ENCODE data around the gene SLC35F1. TPM values are rescaled to one million over a fixed set of nuclear protein-coding genes. Genes with fewer than 3 reads are reported as not detected.

SLC35F1 gene
- total and polyA plus RNA-seq, 2 donors (not counting 1 experiment from before 2014, with no cell fraction given): 0.09 to 0.17 TPM

GRCh38 chr6:118080547-118080946 is 173.5 kb downstream of the SLC35F1 start:
- no peak for DNase-seq (ENCODE audit: low read depth in 2 of 2)
- H3K4me3 ChIP-seq (replicated peaks in 1 of 4; ENCODE audit: control extremely low read depth in 1 of 4, insufficient read depth in 1 of 4, low read depth in 3 of 4, low read length in 4 of 4): no peak overlapping the region
- no peak overlapping the region for H2AFZ ChIP-seq (ENCODE audit: low read length)
- H3K79me2 ChIP-seq (ENCODE audit: control insufficient read depth, insufficient read depth, low read length): no peaks in the 10 kb centered on the region
- no peaks in the 10 kb centered on the region for H3K36me3 ChIP-seq (ENCODE audit: control insufficient read depth, insufficient read depth, low read length)
- H3K4me2 ChIP-seq (ENCODE audit: extremely low read depth, insufficient read depth, low read length): no peak overlapping the region
- no peaks in the 10 kb centered on the region for H4K20me1 ChIP-seq (ENCODE audit: control insufficient read depth, extremely low read depth, insufficient read depth, low read length)
- no peaks in the 10 kb centered on the region for H3K4me1 ChIP-seq (ENCODE audit: control insufficient read depth, extremely low read depth, insufficient read depth, low read length)
- H3K27me3 ChIP-seq (ENCODE audit: control insufficient read depth, insufficient read depth, low read length): no peaks in the 10 kb centered on the region
- no peak overlapping the region for H3K27ac ChIP-seq (ENCODE audit: insufficient read depth, low read length)
- no peaks in the 10 kb centered on the region for H3K9me3 ChIP-seq (ENCODE audit: control insufficient read depth, insufficient read depth, low read depth, low read length)
- no peak overlapping the region for H3K9ac ChIP-seq (ENCODE audit: insufficient read depth, low read length)
- TF ChIP-seq EZH2 (IDR thresholded peaks at IDR 0.05; ENCODE audit: low read length, missing control alignments): no peak
- TF ChIP-seq, protein P1, sequence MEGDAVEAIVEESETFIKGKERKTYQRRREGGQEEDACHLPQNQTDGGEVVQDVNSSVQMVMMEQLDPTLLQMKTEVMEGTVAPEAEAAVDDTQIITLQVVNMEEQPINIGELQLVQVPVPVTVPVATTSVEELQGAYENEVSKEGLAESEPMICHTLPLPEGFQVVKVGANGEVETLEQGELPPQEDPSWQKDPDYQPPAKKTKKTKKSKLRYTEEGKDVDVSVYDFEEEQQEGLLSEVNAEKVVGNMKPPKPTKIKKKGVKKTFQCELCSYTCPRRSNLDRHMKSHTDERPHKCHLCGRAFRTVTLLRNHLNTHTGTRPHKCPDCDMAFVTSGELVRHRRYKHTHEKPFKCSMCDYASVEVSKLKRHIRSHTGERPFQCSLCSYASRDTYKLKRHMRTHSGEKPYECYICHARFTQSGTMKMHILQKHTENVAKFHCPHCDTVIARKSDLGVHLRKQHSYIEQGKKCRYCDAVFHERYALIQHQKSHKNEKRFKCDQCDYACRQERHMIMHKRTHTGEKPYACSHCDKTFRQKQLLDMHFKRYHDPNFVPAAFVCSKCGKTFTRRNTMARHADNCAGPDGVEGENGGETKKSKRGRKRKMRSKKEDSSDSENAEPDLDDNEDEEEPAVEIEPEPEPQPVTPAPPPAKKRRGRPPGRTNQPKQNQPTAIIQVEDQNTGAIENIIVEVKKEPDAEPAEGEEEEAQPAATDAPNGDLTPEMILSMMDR (conservative IDR thresholded peaks at IDR 0.05 in 1 of 2, IDR thresholded peaks at IDR 0.05 in 1 of 2; ENCODE audit: low read depth in 1 of 2, low read length in 2 of 2): no peak

DNA sequence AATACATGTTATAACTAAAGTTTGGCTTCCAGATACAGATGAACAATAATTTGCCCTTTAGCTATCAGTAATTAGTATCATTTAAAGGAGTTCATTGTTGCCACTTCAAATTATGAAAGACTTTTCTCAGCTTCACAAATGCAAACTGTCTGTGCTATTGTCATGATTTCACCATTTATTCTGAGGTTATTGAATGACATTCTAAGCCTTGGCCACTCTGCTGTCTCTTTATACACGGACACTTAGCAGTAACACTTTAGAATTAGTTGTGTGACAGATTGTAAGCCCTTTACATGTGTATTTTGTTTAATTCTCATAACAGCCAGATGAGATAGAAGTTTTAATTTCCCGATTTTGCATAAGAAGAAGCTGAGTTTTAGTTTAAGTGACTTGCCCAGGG is 176.6 kb downstream of the SLC35F1 start:
- H3K9me3 ChIP-seq (ENCODE audit: control insufficient read depth, insufficient read depth, low read depth, low read length): no peaks in the 10 kb centered on the region
- no peaks in the 10 kb centered on the region for H3K4me1 ChIP-seq (ENCODE audit: control insufficient read depth, extremely low read depth, insufficient read depth, low read length)
- H3K9ac ChIP-seq (ENCODE audit: insufficient read depth, low read length): no peak overlapping the region
- no peak overlapping the region for H3K4me3 ChIP-seq (replicated peaks in 1 of 4; ENCODE audit: control extremely low read depth in 1 of 4, insufficient read depth in 1 of 4, low read depth in 3 of 4, low read length in 4 of 4)
- TF ChIP-seq, protein P1 (conservative IDR thresholded peaks at IDR 0.05 in 1 of 2, IDR thresholded peaks at IDR 0.05 in 1 of 2; ENCODE audit: low read depth in 1 of 2, low read length in 2 of 2): no peak
- no peak for TF ChIP-seq EZH2 (IDR thresholded peaks at IDR 0.05; ENCODE audit: low read length, missing control alignments)
- H2AFZ ChIP-seq (ENCODE audit: low read length): no peak overlapping the region
- H3K79me2 ChIP-seq (ENCODE audit: control insufficient read depth, insufficient read depth, low read length): no peaks in the 10 kb centered on the region
- H3K4me2 ChIP-seq (ENCODE audit: extremely low read depth, insufficient read depth, low read length): no peak overlapping the region
- no peak for DNase-seq (ENCODE audit: low read depth in 2 of 2)
- no peak overlapping the region for H3K27ac ChIP-seq (ENCODE audit: insufficient read depth, low read length)
- no peaks in the 10 kb centered on the region for H4K20me1 ChIP-seq (ENCODE audit: control insufficient read depth, extremely low read depth, insufficient read depth, low read length)
- no peaks in the 10 kb centered on the region for H3K27me3 ChIP-seq (ENCODE audit: control insufficient read depth, insufficient read depth, low read length)
- no peaks in the 10 kb centered on the region for H3K36me3 ChIP-seq (ENCODE audit: control insufficient read depth, insufficient read depth, low read length)

- Histone ChIP-seq H3K9ac (ENCODE audit: insufficient read depth, low read length) (no peak overlapping the region), H3K4me1 (ENCODE audit: control insufficient read depth, extremely low read depth, insufficient read depth, low read length) (no peaks in the 10 kb centered on the region), H3K36me3 (ENCODE audit: control insufficient read depth, insufficient read depth, low read length) (no peaks in the 10 kb centered on the region), H3K79me2 (ENCODE audit: control insufficient read depth, insufficient read depth, low read length) (no peaks in the 10 kb centered on the region), H2AFZ (ENCODE audit: low read length) (no peak overlapping the region), H3K27me3 (ENCODE audit: control insufficient read depth, insufficient read depth, low read length) (no peaks in the 10 kb centered on the region), H3K9me3 (ENCODE audit: control insufficient read depth, insufficient read depth, low read depth, low read length) (no peaks in the 10 kb centered on the region), H3K27ac (ENCODE audit: insufficient read depth, low read length) (no peak overlapping the region), H4K20me1 (ENCODE audit: control insufficient read depth, extremely low read depth, insufficient read depth, low read length) (no peaks in the 10 kb centered on the region), H3K4me3 (replicated peaks in 1 of 4; ENCODE audit: control extremely low read depth in 1 of 4, insufficient read depth in 1 of 4, low read depth in 3 of 4, low read length in 4 of 4) (no peak overlapping the region), H3K4me2 (ENCODE audit: extremely low read depth, insufficient read depth, low read length) (no peak overlapping the region)
- TF ChIP-seq, protein P1 (conservative IDR thresholded peaks at IDR 0.05 in 1 of 2, IDR thresholded peaks at IDR 0.05 in 1 of 2; ENCODE audit: low read depth in 1 of 2, low read length in 2 of 2): no peak
- no peak for TF ChIP-seq EZH2 (IDR thresholded peaks at IDR 0.05; ENCODE audit: low read length, missing control alignments)
- DNase-seq (ENCODE audit: low read depth in 2 of 2): no peak
Observed at GRCh38 chr6:118085665-118086064, 178.6 kb downstream of the SLC35F1 start.
